ENCODE results near the gene ZNF438.

DNA sequence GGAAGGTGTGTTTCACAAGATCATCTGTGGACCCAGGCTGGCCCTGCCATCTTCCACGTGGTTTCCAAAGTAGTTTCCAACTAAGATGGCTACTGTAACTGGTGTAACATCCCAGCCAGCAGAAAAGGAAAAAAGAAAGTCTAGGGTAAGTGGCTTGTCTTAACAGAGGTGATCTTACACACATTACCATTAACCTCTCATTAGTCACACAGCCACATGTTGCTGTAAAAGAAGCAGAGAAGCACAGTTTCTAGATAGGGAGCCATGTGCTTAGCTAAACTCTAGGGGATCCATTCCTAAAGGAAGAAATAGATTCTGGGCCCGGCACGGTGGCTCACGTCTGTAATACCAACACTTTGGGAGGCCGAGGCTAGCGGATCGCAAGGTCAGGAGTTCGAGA lies 54.3 kb downstream of the ZNF438 start:
- TF ChIP-seq POLR2AphosphoS5 (IDR thresholded peaks at IDR 0.05; ENCODE audit: low read depth, low read length) (no peak), SIN3A (IDR thresholded peaks at IDR 0.05; ENCODE audit: borderline replicate concordance, insufficient read depth, low read length) (no peak), REST (IDR thresholded peaks at IDR 0.05; ENCODE audit: insufficient read depth in 1 of 2, low read depth in 2 of 2, low read length in 2 of 2) (no peak), TAF1 (IDR thresholded peaks at IDR 0.05; ENCODE audit: borderline replicate concordance, insufficient read depth, low read length) (no peak)
